AG04449 (cell line): ENCODE measurements around the gene COPS2.
"Not testable (repeated sequence)": the region's sequence is repeated elsewhere in the genome, so short reads cannot be mapped to it uniquely, and the experiment has no call there.

Source experiments
- CTCF ChIA-PET: fragments of 350-600 bp; formaldehyde crosslinking; extraction: SDS; loops from one replicate; lab custom pipeline; 2021; ENCODE audit warnings: antibody characterized with exemption; lab: Yijun Ruan, JAX
- POLR2A ChIA-PET: fragments of 400-600, 350-600 bp; formaldehyde crosslinking; extraction: SDS; loops from one replicate; lab custom pipeline; 2020; ENCODE audit warnings: antibody characterized with exemption, inconsistent platforms; lab: Yijun Ruan, JAX
- DNase-seq: peaks from one replicate; pipeline ENCODE4 v3.0.0-alpha.2; 2010; ENCODE audit warnings: low read depth, low spot score
- H3K4me3 ChIP-seq: 2 replicates; pipeline ENCODE4 v1.5.1; 2011; ENCODE audit warnings: low read depth, mild to moderate bottlenecking, control low read depth, low read length
- TF ChIP-seq, protein P1 (sequence below): IDR thresholded peaks from one replicate; pipeline ENCODE4 v1.5.1; 2011; ENCODE audit warnings: mild to moderate bottlenecking, moderate library complexity, low read length, control low read depth, inconsistent platforms; ENCODE audit not compliant: insufficient read depth; ENCODE audit errors: missing control alignments

COPS2 gene

DNA sequence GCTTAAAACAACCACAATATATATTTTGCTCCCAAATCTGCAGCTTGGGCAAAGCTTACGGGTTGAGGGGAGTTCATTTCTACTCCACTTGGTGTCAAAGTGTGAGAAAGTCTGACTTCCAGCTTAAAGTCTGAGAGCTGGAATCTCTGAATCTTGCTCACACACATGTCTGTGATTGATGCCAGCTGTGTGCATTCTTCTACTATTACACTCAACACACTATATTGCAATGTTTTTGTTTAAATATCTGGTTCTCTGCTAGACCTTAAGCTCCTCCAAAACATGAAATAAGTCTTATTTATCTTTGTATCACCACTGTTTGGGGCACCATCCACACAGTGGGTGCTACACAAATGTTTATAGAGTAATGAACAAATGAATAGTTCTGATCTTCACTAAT, 72.4 kb downstream of the COPS2 start:
- DNase-seq, result peak; percentile 79
- TF ChIP-seq, protein P1, sequence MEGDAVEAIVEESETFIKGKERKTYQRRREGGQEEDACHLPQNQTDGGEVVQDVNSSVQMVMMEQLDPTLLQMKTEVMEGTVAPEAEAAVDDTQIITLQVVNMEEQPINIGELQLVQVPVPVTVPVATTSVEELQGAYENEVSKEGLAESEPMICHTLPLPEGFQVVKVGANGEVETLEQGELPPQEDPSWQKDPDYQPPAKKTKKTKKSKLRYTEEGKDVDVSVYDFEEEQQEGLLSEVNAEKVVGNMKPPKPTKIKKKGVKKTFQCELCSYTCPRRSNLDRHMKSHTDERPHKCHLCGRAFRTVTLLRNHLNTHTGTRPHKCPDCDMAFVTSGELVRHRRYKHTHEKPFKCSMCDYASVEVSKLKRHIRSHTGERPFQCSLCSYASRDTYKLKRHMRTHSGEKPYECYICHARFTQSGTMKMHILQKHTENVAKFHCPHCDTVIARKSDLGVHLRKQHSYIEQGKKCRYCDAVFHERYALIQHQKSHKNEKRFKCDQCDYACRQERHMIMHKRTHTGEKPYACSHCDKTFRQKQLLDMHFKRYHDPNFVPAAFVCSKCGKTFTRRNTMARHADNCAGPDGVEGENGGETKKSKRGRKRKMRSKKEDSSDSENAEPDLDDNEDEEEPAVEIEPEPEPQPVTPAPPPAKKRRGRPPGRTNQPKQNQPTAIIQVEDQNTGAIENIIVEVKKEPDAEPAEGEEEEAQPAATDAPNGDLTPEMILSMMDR, result no peak
- no peak overlapping the region for H3K4me3 ChIP-seq
- POLR2A ChIA-PET, result interaction anchor here (0.7 to 1.6 kb wide), 6 partner anchors 20 to 438 kb away, joined by 3 to 5 read pairs (median 3); partner anchors contain the start of gene FBN1
- CTCF ChIA-PET, result interaction anchor here (1.0 to 2.0 kb wide), 5 partner anchors 9 to 338 kb away, joined by 3 to 12 read pairs (median 6); no protein-coding TSS in a partner anchor

DNA sequence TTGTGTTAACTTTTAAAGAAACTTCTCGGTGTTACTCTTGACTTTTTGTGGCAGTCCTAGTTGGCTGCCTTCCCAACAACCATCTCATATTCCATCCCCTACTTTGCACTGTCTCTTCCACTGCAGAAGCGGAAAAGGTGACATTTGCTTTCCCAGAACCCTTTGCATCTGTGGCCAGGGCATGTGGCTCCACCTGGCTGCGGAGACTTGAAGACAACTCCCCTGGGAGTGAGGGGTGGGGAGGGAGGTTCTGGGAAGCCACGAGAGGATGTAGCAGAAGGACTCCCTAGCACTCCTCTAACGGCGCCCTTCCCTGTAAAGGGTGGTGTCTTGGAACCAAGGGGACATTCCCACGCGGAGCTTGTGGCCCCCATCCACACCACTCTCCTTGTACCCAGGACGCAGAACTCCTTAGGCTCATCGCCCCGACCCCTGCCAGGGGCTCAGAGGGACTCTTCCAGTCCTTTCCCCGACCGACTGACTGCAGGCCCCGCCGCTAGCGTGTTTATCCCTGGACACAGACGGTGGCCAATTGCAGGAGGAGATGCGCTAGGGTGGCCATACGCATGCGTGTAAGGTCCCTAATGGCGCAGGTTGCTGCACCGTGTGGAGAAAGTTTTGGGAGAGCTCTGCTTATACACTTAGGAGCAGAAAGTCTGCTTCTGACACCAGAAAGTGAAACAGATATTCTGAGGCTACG, 75.9 kb downstream of the COPS2 start:
- ChIA-PET POLR2A (no interaction called here), CTCF (no interaction called here)
- TF ChIP-seq, protein P1, result no peak
- no peak for DNase-seq
- H3K4me3 ChIP-seq, result no peak overlapping the region

DNA sequence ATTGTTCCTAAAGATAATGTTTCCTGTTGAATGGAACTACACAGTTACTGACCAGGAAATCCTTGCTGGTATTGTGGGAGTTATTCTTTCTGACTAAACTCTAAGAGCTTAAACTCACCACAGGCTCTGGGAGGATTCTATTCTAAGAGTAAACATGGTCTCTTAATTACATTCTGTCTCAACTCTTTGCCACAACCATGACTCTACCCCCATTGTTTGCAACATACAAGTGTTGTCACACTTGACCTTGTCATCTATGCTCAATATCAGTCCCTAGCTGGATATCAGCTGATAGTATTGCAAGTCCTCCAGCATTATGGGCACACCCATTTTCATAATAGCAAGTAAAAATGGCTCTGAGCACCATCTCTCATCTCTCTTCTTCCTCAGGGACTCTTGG, 79.5 kb downstream of the COPS2 start:
- CTCF ChIA-PET, result interaction anchor here (1.0 kb wide), 1 partner anchor 39 kb away, joined by 4 read pairs; no protein-coding TSS in a partner anchor
- no peak overlapping the region for H3K4me3 ChIP-seq
- DNase-seq, result no peak
- TF ChIP-seq, protein P1, result no peak
- POLR2A ChIA-PET, result no interaction called here

DNA sequence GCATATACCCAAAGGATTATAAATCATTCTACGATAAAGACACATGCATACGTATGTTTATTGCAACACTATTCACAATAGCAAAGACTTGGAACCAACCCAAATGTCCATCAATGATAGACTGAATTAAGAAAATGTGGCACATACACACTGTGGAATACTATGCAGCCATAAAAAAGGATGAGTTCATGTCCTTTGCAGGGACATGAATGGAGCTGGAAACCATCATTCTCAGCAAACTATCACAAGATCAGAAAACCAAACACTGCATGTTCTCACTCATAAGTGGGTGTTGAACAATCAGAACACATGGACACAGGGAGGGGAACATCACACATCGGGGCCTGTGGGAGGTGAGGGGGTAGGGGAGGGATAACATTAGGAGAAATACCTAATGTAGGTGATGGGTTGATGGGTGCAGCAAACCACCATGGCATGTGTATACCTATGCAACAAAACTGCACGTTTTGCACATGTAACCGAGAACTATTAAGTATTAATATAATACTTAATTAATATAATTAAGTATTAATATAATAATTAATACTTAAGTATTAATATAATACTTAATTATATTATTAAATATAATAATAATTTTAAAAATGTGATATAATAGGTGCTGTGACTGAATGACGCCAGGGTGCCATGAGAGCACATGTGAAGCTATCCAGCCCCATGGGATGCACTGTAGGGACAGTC, 80.7 kb downstream of the COPS2 start:
- DNase-seq, H3K4me3 ChIP-seq, CTCF ChIA-PET, POLR2A ChIA-PET: not testable (repeated sequence)
